T-cell (primary cell): Measurements from ENCODE around the gene MAP4K3. TPM values are rescaled to one million over a fixed set of nuclear protein-coding genes. Genes with fewer than 3 reads are reported as not detected.
"Not testable (repeated sequence)": the region's sequence is repeated elsewhere in the genome, so short reads cannot be mapped to it uniquely, and the experiment has no call there.

Source experiments
- ATAC-seq, 4 experiments: fragments of 200-7000 bp in 3 of 4; fragments of 150-1000 bp in 1 of 4; cut with Tn5 transposase; replicated peaks in 1 of 4; 1 replicate in 3 of 4; 2 replicates in 1 of 4; pipeline ENCODE4 v1.10.0; 2021; ENCODE audit warnings: moderate library complexity in 3 of 4, mild to moderate bottlenecking in 2 of 4, moderate number of reproducible peaks in 1 of 4
- CTCF ChIA-PET, 2 donors: fragments of 300-600 bp; sonication (Branson Sonifier 250); formaldehyde crosslinking; loops; one replicate each; lab custom pipeline; 2022; ENCODE audit warnings: antibody characterized with exemption in 2 of 2; lab: Charles Lee
- POLR2A ChIA-PET, 2 donors: fragments of 300-600 bp; sonication (Branson Sonifier 250); formaldehyde crosslinking; loops; one replicate each; lab custom pipeline; 2022; ENCODE audit warnings: antibody characterized with exemption in 2 of 2; lab: Charles Lee
- DNase-seq, 35 experiments: peaks; one replicate each; pipeline versions ENCODE4 v3.0.0 to v3.0.0-alpha.2; 2013 to 2023
- H3K27ac ChIP-seq: one replicate; pipeline ENCODE4 v1.5.1; 2013; ENCODE audit warnings: low read length
- H3K27me3 ChIP-seq, 2 experiments: replicated peaks in 1 of 2; 1 replicate in 1 of 2; 2 replicates in 1 of 2; pipeline versions ENCODE4 v1.6.1 to v1.7.0; 2013; ENCODE audit warnings: low read length in 1 of 2, mixed read lengths in 1 of 2; ENCODE audit not compliant: control insufficient read depth in 2 of 2, insufficient read depth in 2 of 2; ENCODE audit errors: extremely low read depth in 1 of 2
- H3K36me3 ChIP-seq, 2 donors: 1 replicate in 1 of 2; 2 replicates in 1 of 2; pipeline versions ENCODE4 v1.6.1 to v1.7.0; 2013; ENCODE audit warnings: low read length in 1 of 2; ENCODE audit not compliant: control insufficient read depth in 2 of 2, insufficient read depth in 1 of 2; ENCODE audit errors: extremely low read depth in 1 of 2
- H3K4me1 ChIP-seq, 2 experiments: 1 replicate in 1 of 2; 2 replicates in 1 of 2; pipeline versions ENCODE4 v1.6.1 to v1.7.0; 2013; ENCODE audit warnings: low read length in 2 of 2, mixed read lengths in 1 of 2; ENCODE audit not compliant: insufficient read depth in 2 of 2, control insufficient read depth in 1 of 2; ENCODE audit errors: extremely low read depth in 1 of 2
- H3K4me3 ChIP-seq, 2 donors: 1 replicate in 1 of 2; 2 replicates in 1 of 2; pipeline versions ENCODE4 v1.5.1 to v1.7.0; 2013; ENCODE audit warnings: mild to moderate bottlenecking in 2 of 2, low read length in 1 of 2, moderate library complexity in 1 of 2; ENCODE audit not compliant: control insufficient read depth in 1 of 2; ENCODE audit errors: extremely low read depth in 1 of 2
- H3K9me3 ChIP-seq: 2 replicates; pipeline ENCODE4 v1.7.0; 2013
- H3K27ac Mint-ChIP-seq, 2 donors: one replicate each; pipeline ENCODE4 v1.8.0; 2020 to 2021; ENCODE audit warnings: mild to moderate bottlenecking in 2 of 2, mixed read lengths in 2 of 2
- H3K27me3 Mint-ChIP-seq, 2 donors: one replicate each; pipeline ENCODE4 v1.8.0; 2021 to 2022; ENCODE audit warnings: mixed read lengths in 2 of 2
- H3K36me3 Mint-ChIP-seq: one replicate; pipeline ENCODE4 v1.8.0; 2021; ENCODE audit warnings: mixed read lengths
- H3K4me1 Mint-ChIP-seq, 3 donors: one replicate each; pipeline ENCODE4 v1.8.0; 2020 to 2022; ENCODE audit warnings: mixed read lengths in 3 of 3, mild to moderate bottlenecking in 1 of 3
- H3K4me3 Mint-ChIP-seq, 3 donors: one replicate each; pipeline ENCODE4 v1.8.0; 2020 to 2022; ENCODE audit warnings: mild to moderate bottlenecking in 3 of 3, mixed read lengths in 3 of 3, moderate library complexity in 3 of 3
- H3K9me3 Mint-ChIP-seq, 3 donors: one replicate each; pipeline ENCODE4 v1.8.0; 2020 to 2022; ENCODE audit warnings: mixed read lengths in 3 of 3
- WGBS: methylation state at CpG from one replicate; pipeline ENCODE4 v1.1.5; 2013; ENCODE audit warnings: missing lambda C conversion rate; ENCODE audit not compliant: insufficient coverage; 5-methylcytosine and 5-hydroxymethylcytosine counted together
- total RNA-seq, 35 experiments: library from RNA in 6 of 35; stranded (reverse) in 6 of 35; fragments of 120-200 nt in 1 of 35; gene quantifications; one replicate each; pipeline versions ENCODE4 v1.2.1 to v1.2.4 and lab custom pipeline; 2013 to 2026

Gene MAP4K3
- total RNA-seq, 5 donors from 2014 or later (not counting 1 experiment from before 2014, with no cell fraction given) = 13.8 to 27.0 (median 17.4) TPM

- WGBS = no CpG with 5 or more reads among the region's 5 CpGs
- Mint-ChIP-seq H3K27me3 (no peaks in the 10 kb centered on the region), H3K27ac (no peak overlapping the region), H3K9me3 (no peaks in the 10 kb centered on the region), H3K36me3 (peaks cover 7% of the 10 kb centered on the region), H3K4me3 (no peak overlapping the region), H3K4me1 (peaks cover 25 to 28% (median 27%) of the 10 kb centered on the region in 3 donors)
- ATAC-seq = no peak
- DNase-seq = no peak
- H3K27ac ChIP-seq = no peak overlapping the region
- no peaks in the 10 kb centered on the region for H3K4me1 ChIP-seq
- no peaks in the 10 kb centered on the region for H3K9me3 ChIP-seq
- POLR2A ChIA-PET = no interaction called here
- no peaks in the 10 kb centered on the region for H3K36me3 ChIP-seq
- CTCF ChIA-PET = no interaction called here
- H3K27me3 ChIP-seq = no peaks in the 10 kb centered on the region
- H3K4me3 ChIP-seq = no peak overlapping the region
These were observed 42.5 kb downstream of the MAP4K3 start for GRCh38 chr2:39394516-39394961.

GRCh38 chr2:39392672-39393071, 44.4 kb downstream of the MAP4K3 start:
- Histone ChIP-seq H3K4me1 (no peaks in the 10 kb centered on the region), H3K27me3 (no peaks in the 10 kb centered on the region), H3K36me3 (no peaks in the 10 kb centered on the region), H3K27ac (no peak overlapping the region), H3K4me3 (no peak overlapping the region), H3K9me3 (no peaks in the 10 kb centered on the region)
- no CpG with 5 or more reads among the region's 2 CpGs for WGBS
- ChIA-PET POLR2A (interaction anchor here in 1 of 2 donors (0.6 kb wide), 2 partner anchors 20 to 26 kb away, joined by 3 to 4 read pairs; no protein-coding TSS in a partner anchor), CTCF (interaction anchor here (0.5 to 0.7 kb wide), 3 partner anchors 21 to 476 kb away, joined by 3 to 7 read pairs (median 3); no protein-coding TSS in a partner anchor)
- H3K27ac Mint-ChIP-seq = no peak overlapping the region
- H3K9me3 Mint-ChIP-seq = no peaks in the 10 kb centered on the region
- peaks cover 26 to 39% (median 30%) of the 10 kb centered on the region in 3 donors for H3K4me1 Mint-ChIP-seq
- DNase-seq (no peak), ATAC-seq (no peak)
- H3K4me3 Mint-ChIP-seq = no peak overlapping the region
- no peaks in the 10 kb centered on the region for H3K27me3 Mint-ChIP-seq
- peaks cover 7% of the 10 kb centered on the region for H3K36me3 Mint-ChIP-seq

GRCh38 chr2:39390216-39390615, 46.9 kb downstream of the MAP4K3 start:
- peaks cover 0 to 3% (median 0%) of the 10 kb centered on the region in 3 donors for H3K9me3 Mint-ChIP-seq
- peaks cover 10% of the 10 kb centered on the region for H3K36me3 Mint-ChIP-seq
- H3K27ac ChIP-seq = no peak overlapping the region
- H3K4me3 ChIP-seq = no peak overlapping the region
- no peaks in the 10 kb centered on the region for H3K4me1 ChIP-seq
- peaks cover 20 to 44% (median 26%) of the 10 kb centered on the region in 3 donors for H3K4me1 Mint-ChIP-seq
- no peak overlapping the region for H3K27ac Mint-ChIP-seq
- H3K36me3 ChIP-seq = no peaks in the 10 kb centered on the region
- H3K4me3 Mint-ChIP-seq = no peak overlapping the region
- CTCF ChIA-PET = interaction anchor here in 1 of 2 donors (0.5 kb wide), 1 partner anchor 27 kb away, joined by 3 read pairs; no protein-coding TSS in a partner anchor
- DNase-seq = no peak
- H3K27me3 Mint-ChIP-seq = no peaks in the 10 kb centered on the region
- no peak for ATAC-seq
- WGBS = 75% methylated on average over 2 of the region's 4 CpGs
- POLR2A ChIA-PET = no interaction called here
- no peaks in the 10 kb centered on the region for H3K9me3 ChIP-seq
- no peaks in the 10 kb centered on the region for H3K27me3 ChIP-seq

- Histone ChIP-seq H3K4me1 (no peaks in the 10 kb centered on the region), H3K27ac (no peak overlapping the region), H3K36me3 (no peaks in the 10 kb centered on the region), H3K9me3 (no peaks in the 10 kb centered on the region), H3K4me3 (no peak overlapping the region), H3K27me3 (no peaks in the 10 kb centered on the region)
- no peak overlapping the region for H3K4me3 Mint-ChIP-seq
- peaks cover 24 to 51% (median 25%) of the 10 kb centered on the region in 3 donors for H3K4me1 Mint-ChIP-seq
- peaks cover 6% of the 10 kb centered on the region for H3K36me3 Mint-ChIP-seq
- no peak for ATAC-seq
- no peak overlapping the region for H3K27ac Mint-ChIP-seq
- ChIA-PET CTCF (no interaction called here), POLR2A (interaction anchor here in 1 of 2 donors (0.6 kb wide), 1 partner anchor 635 kb away, joined by 4 read pairs; no protein-coding TSS in a partner anchor)
- peaks cover 0 to 3% (median 0%) of the 10 kb centered on the region in 3 donors for H3K9me3 Mint-ChIP-seq
- DNase-seq = no peak
- H3K27me3 Mint-ChIP-seq = no peaks in the 10 kb centered on the region
These were observed 51.0 kb downstream of the MAP4K3 start for GRCh38 chr2:39386064-39386463.

GRCh38 chr2:39385172-39385571, 51.9 kb downstream of the MAP4K3 start:
- Mint-ChIP-seq H3K36me3 (peaks cover 6% of the 10 kb centered on the region), H3K27ac (no peak overlapping the region), H3K27me3 (no peaks in the 10 kb centered on the region), H3K9me3 (peaks cover 0 to 3% (median 0%) of the 10 kb centered on the region in 3 donors), H3K4me3 (no peak overlapping the region), H3K4me1 (peaks cover 25 to 52% (median 25%) of the 10 kb centered on the region in 3 donors)
- CTCF ChIA-PET = no interaction called here
- Histone ChIP-seq H3K27me3 (no peaks in the 10 kb centered on the region), H3K4me3 (no peak overlapping the region), H3K36me3 (no peaks in the 10 kb centered on the region), H3K9me3 (no peaks in the 10 kb centered on the region), H3K27ac (no peak overlapping the region), H3K4me1 (no peaks in the 10 kb centered on the region)
- ATAC-seq = no peak
- no peak for DNase-seq
- POLR2A ChIA-PET = no interaction called here
- WGBS = no CpG with 5 or more reads among the region's 2 CpGs

GRCh38 chr2:39384071-39384470, 53.0 kb downstream of the MAP4K3 start:
- not testable (repeated sequence) for H3K4me3 Mint-ChIP-seq, H3K36me3 Mint-ChIP-seq, H3K27me3 Mint-ChIP-seq, H3K27ac Mint-ChIP-seq, H3K4me1 ChIP-seq, H3K27me3 ChIP-seq, H3K36me3 ChIP-seq, H3K4me3 ChIP-seq, H3K9me3 ChIP-seq, ATAC-seq, H3K9me3 Mint-ChIP-seq, H3K27ac ChIP-seq, DNase-seq
- H3K4me1 Mint-ChIP-seq = peaks cover 17 to 50% (median 21%) of the 10 kb centered on the region in 3 donors
- ChIA-PET POLR2A (interaction anchor here in 1 of 2 donors (0.6 kb wide), 1 partner anchor 23 kb away, joined by 3 read pairs; no protein-coding TSS in a partner anchor), CTCF (interaction anchor here in 1 of 2 donors (0.6 kb wide), 1 partner anchor 1552 kb away, joined by 3 read pairs; no protein-coding TSS in a partner anchor)
- WGBS = 93% methylated on average over 3 of the region's 11 CpGs
